HG02943 (cell line): ENCODE measurements around the gene ASCC3.

Source experiments
- ATAC-seq: cut with Tn5 transposase; IDR thresholded peaks from one replicate; pipeline ENCODE4 v1.9.1; 2021; ENCODE audit warnings: mild to moderate bottlenecking, low read depth, moderate library complexity; ENCODE audit not compliant: unreplicated experiment

Gene ASCC3

DNA sequence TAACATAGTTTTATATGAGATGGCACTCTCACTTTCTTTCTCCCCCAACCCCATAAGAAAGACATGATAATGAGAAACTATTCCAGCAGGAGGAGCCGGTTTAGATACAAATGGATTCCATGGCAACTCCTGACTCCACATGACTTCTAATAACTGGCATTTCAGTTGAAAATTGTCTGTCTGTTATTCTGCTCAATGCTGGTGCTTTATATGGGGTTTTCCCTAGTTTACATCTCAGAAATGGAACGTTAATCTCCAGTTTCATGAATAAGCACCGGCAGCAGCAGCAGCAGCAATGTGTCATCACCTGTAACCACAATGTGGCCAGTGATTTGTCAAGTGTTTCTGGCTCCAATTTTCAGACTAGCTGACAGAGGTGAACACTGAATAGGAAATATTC, 408.5 kb downstream of the ASCC3 start:
- ATAC-seq: peak; percentile 81

DNA sequence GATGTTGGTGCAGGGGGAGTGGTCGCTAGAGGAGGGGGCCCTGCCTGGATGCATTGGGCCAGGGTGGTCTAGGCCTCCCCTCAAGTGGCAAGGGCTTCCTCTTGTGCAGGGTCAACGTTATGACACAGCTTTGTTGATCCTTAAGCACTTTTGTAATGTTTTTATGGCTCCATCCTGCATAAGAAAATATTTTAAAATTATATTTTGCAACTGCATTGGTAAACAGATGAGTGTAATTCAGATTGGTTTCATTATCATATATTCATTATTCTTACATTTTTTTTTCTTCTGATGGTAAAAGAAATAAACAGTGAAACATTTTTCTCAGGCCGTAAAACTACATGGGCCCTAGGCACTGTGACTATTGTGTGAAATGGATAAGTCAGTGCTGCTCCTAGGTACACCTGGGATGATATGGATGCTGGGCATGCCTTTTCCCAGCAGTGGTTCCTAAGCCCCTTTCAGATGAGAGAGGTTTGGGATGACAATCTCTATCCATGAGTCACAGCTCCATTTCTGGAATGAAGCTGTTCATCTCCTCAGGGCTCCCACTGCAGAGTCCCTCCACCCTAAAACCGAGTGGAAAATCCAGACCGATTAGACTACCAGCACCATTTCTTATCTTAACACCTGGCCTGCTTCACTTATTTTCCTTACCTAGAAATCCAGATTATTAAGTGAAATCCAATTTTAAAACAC, 410.6 kb downstream of the ASCC3 start:
- no peak for ATAC-seq

DNA sequence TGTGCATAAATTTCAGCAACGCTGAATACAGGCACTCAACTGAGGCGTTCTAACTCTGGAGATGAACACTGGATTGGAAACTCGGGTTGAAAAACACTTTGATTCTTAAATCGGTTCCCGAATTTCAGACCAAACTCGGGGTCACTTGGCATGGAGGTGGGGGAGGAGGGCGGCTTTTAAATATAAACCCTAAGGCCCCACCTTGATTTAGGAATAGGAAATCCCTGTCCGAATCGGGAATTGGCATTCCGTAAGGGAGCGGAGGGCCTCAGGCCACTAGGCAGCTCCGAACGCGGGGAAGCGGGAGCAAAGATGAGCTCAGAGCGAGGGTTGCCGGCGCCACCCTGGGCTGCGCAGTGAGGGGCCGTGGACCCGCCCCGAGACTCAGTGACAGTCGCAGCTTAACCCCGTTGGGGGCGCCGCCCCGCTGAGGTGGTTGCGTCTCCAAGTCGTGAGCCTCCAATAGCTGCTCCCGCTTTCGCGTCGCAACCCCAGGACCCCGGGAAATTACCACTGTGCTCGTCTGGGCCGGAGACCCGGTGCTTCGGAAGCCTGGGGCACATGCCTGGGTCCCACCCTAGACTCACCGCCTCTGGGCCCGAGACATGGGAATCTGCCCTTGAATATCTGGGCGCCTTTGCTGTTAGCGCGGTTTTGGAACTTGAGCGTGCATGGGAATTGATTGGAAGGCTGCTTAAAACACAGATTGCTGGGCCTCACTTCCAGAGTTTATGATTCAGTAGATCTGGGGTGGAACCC, 411.8 kb downstream of the ASCC3 start:
- no peak for ATAC-seq

DNA sequence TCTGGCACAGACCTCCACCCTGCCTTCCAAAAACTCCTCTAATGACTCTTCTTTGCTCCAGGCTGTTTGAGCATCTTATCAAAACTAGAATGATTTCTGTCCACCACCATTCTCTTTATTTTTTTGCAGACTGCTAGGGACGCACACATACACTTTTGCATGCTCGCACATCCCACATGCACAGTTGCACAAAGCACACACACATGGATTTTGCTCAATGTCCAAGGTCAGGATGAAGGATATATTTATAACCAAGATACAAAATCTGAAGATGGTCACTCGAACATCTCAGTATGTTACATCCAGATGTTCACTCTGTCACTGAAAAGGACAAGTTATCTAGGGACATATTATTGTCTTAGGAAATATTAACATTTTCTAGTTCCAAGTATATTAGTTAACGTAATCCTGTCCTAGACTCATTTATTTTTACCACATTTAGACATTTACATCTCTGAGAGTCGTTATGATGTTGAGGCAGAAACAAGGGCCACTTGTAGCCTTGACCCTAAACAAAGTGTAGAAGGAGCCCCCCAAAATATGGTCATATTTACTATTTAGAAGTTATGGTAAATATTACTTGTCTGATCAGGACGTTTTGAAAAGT, 413.0 kb downstream of the ASCC3 start:
- ATAC-seq: no peak

DNA sequence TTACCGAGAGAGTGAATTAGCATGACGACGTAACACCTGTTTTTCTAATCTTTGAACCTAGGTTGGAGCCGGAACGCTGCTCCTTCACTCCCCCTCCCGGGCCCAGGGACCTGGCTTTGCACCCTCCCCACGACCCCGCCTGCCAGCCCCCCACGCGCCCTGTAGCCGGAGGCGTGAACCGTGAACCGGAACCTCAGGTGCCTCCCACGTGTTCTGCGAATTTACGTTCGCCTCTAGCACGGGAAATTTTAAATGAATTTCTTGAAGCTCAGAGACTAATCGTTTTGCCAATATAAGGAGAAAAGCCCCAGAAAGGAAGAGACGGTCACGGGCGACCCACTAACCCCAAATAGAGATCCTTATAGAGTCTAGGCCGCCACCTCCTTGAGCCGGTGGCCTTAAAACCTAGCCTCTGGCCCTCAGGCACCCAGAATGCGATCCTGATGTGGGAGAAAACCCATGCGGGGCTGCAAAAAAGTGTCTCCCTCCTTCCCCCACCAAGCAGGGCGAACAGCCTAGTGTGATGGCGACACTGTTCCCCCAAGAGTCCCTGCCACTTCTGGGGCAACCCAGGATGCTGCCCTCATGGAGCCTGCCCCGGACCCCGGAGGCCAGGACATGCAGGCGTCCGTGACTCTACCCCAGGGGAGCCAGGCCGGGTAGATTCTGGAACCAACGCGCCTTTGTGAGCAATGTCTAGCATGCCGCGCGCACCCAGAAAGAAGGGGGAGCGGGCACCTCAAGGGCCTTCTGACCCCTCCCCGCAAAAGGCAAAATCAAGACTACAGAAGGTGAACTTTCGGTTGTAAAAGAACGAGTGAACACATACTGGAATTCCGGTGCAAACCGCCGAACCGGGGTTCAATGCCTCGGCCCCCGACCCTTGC, 413.8 kb downstream of the ASCC3 start:
- ATAC-seq: no peak

DNA sequence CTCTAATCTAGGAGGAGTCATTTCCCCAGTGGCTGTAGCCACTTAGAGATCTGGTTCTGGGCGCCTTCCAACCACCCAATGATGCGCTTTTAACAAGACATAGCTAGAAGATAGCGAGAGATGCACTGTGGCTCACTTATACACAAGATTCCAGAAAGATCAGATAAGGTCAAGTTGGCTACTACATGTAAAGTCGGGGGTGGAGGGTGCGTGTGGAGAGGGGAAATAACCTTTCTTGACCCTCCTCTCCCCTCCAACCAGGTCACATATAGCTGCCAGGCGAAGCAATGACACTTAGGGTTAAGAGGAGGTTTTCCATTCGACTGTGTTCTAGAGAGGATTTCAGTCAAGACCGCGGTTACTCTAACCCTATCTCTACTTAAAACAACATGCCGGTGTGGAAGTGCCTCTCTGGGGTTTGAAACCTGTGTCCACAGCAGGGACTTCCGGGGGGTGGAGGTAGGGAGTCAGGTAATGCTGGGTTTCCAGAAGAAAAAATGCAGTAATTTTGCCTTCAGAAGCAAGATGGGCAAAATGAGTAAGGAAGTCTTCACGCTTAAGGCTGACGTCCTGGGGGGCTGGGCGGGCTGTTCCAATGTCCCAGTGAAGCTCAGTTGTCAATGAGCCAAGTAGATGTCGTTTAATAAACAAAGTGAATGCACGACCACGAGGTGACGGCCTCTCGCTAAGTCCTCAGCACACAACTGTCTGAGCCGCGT, 414.6 kb downstream of the ASCC3 start:
- ATAC-seq: no peak

DNA sequence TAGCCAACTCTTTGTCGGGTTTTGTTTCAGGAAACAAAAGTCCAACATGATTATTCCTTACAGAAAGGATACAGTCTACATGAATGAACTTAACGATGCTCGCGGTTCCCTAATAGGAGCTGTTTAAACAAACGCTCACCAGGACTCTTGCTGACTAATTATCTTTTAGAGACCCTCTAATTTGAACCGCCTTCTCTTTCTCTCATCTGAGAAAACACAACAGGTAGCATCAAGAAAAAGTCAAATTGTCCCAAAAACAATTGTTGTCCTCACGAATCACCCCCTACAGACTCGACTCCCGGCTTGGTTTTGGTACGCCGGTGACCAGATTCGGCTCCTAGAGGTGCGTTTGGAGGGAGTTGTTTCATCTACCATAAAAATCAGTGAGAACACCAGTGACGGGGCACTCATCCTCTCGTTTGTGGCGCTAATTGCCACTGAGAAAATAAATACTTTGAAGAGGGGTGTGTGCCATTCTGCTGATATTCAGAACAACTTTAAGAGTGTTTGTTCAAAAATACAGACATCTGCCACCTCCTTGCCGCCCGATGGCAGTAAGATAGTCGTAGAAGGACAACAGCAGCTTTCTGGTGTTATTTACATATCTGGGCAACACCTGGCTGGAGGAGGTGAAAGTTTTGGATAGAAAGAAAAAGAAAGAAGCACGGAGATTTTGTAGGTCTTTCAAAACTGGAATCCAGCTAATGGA, 415.3 kb downstream of the ASCC3 start:
- no peak for ATAC-seq

DNA sequence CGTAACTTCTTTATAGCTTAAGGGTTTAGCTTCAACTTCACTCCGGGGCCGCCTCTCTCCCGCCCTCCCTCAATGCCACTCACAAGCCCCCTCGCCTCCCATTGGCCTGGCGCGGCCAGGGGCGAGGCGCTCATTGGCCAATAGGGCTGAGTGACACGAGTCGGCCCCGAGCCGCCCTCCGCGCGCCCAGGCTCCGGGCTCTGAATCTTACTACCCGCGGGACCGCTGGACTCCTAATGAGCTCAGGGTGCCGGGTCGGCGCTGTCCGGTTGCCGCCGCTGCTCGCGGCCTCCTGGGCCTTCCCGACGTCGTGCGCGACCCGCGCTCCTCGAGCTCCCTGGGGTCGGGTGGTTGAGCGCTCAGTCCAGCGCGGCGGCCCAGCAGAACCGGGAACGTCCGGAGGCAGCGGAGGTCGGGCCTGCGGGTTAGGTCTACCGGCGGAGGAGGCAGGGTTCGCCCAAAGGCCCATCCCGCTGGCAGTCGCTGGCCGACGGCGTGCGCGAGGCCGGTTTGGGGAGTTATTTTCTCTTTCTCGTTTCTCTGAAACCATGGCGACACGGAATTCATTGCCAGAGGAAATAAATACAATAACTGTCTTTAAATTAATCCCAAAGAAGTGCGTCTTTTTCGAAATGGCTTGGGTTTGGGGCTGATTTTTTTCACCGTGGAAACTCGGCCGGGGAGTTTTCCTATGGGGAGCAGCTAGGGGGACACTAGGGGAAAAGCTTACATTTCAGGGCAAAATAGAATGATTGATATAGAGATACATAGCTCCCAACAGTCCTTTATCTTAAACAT, 416.0 kb downstream of the ASCC3 start, which contains the start of gene SIM1:
SIM1 (minus strand) TSS at position 19 of the 798 bp plus-strand sequence. CDS start 1,453 bp downstream, outside the sequence.
- no peak for ATAC-seq

DNA sequence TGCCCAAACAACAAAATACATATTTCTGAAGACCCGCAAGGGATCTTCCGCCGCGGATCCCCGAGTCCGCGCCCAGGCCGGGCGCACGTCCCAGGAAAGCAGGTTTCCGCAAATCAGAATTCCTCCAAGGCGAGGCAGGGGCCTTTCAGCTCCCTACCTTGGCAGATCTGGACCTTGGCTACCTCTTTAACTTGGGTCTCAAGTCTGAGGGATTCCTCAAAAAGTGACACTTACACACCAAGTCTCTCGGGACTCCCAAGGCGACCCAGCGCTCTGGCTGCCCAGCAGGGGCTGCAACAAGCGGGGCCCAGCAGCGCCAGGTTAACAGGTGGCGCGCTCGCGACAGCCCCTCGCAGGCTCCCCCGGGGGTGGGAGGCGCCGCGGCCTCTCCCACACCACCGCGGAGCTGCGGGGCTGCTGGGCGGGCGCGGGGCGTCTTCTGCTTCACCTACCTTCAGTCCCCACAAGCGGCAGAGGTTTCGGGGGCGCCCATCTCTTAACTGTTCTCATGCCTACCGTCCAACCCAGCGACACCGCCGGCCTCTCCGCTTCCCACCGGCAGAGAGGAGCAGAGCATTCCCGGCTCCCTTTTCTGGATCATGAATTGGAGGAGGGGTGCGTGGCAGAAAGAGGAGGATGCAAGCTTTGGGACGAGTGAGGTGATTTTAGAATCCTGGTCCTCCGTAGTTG, 416.8 kb downstream of the ASCC3 start:
- no peak for ATAC-seq

DNA sequence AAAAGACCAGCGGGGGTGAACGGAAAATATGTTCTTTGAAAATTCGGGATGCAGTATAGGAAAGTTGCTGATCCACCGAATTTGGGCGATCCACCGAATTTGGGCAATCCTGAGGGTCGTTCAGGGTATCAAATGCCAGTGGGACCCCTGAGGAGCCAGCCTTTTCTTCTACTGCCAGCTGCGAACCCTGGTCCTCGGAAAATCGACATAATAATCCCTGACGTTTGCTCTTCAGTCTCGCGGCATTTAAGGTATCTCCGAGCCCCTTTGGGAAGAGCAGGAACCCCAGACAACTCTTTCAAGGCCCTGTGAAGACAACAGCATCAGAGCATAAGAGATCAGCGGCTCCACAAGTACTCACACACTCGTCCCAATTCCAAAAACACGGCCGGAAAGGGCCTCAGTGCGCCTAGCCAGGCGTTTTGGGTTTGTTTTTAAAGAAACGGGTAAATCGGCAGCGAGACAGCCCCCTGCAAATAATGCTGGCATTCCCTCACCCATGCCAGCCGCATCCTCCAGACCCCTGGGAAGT, 417.4 kb downstream of the ASCC3 start:
- ATAC-seq: no peak

DNA sequence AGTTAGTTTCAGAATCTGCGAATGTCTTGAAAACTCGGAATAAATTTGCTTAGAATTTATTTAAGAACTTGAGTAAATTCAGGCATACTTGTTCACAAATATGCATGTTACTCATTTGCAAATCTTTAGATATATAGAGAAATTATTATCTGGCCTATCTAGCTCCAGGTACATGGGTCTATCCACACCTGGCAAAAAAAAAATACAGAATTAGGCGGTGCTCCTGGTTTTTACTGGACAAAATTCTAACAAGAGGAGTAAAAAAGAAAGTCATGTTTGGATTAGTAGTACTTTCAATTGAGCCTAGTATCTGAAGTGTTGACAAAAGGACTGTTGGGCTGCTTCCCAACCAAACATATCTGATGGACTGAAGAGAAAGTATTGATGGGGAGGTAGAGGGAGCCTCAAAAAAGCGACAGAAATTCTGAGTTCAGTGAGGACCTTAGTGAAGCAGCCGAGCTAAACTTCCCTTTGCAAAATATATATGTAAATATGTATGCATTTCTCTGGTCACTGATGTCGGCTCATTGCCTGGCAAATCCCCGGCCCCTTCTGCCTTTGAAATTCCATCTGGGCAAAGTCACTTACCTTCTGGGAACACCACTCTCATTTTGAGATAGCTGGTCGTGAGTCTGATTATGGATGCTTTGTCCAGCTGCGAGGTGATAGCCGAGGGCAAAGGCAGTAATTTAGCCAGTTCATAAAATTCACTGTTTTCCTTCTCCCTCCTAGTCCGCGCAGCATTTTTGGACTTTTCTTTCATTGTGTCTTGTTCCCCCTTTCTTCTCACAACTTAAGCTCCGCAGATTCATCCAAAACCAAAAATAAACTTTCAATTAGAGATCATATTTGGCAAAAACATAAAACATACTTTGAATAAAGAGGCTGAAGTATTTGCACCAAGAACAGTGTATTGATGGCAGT, 418.2 kb downstream of the ASCC3 start:
- no peak for ATAC-seq

DNA sequence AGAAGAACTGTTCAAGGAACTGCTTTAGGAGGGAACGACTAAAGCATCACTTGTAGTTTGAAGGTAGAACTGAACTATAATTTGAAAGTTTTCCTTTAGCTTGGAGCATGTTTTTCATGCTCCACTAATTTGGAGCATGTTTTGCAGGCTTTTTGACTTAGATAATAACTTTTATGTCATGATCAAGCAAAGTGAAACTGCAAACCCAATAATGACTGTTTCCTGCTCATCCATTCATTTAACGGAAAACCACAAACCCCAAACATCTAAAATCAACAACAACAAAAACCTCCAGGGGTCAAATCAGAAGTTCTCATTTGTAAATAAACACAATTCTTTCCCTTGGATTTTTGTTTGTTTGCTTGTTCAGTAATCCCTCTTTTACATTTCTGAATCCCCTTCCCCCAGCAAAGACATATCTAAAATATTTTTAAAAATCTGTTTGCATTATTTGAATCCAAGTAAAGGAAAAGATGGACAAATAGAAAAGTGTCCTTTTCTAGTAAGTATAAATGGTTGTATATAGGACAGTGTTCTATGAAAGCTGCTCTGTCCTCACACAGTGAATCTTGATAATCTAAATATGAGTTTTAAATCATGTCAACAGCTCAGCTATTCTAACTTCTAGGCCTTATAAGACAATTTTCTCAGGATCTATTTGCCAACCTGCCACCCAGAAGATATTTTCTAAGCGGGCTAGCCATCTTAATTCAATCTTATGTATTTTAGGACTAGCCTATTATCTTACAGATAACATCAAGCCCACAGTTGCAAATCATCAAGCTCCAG, 419.0 kb downstream of the ASCC3 start:
- ATAC-seq: no peak

DNA sequence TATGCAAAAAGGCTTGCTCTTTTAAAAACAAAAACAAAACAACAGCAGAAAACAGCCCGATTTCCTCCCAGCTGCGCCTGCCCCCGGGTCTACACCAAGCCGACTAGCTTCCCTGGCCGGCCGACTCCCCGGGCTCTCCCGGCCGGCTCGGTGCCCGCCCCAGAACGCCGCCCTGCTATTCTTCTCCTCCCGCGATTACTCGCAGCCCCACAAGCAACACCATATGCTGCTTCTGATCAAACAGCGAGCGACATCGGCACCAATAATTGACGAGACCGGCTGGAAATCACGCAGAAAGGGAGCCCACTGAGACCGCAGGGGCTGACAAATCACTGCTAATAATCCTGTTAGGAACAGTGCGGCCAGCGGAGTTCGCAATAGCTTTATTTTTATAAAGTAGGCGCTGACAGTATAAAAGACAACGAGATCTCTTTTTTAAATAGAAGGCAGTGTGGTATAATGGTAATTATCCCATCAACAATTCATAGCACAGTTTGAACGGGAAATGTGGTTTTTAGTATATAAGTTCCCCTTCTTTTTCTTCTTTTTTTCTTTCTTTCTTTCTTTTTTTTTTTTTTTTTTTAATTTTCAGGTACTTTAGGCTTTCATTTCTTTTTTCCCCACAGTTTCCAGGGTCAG, 419.7 kb downstream of the ASCC3 start:
- no peak for ATAC-seq

DNA sequence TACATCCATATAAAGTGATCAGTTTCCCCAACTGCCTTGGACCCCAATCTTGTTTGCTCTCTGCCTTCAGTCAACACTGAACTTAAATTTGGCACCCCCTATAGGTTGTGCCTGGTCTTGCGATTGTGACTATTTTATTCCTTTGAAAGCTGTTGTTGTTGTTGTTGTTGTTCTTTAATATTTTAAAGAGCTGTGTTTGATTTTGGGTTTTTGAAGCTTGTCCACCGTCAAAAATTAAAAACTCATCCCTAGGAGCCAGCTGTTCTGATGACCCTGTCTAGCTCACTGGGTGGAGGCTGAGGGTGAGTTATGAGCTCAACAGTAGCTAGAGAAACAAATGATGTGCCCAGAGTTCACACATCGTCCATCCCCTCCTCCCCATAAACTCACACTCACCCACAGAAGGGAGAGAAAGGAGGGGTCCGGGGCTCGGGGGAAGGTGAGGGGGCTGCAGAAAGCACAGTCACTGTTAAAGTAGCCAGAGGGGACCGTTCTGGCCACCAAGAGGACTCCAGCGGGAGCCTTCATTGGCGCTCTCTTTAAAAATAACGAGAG, 420.4 kb downstream of the ASCC3 start:
- no peak for ATAC-seq

DNA sequence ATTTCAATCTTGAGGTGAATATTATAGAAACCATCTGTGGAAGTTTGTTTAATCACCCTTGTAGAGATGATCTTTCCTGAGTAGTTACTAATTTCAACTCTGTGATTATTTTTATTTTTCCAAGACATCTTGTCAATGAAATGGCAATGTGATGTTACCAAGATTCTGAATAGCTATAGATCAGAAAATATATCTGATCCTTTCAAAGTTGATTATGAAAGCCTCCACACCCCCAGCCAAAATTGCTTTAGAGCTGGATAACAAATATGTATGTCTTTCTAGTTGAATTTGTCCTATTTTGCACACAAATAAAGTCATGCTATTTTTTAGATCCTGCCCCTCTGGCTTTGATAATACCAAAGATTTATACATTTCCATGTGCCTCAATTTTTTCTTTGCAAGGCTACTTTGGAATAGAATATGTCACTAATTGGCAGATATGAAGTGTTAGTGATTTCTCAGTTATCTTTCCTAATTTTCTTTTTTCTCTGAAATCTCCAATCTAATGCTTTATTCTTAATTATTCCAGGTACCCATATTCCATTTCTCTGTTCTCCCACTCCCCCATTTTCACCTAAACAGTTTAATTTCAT, 421.4 kb downstream of the ASCC3 start:
- no peak for ATAC-seq
